HepG2 (cell line): ENCODE measurements around the gene ADORA2B. TPM values are rescaled to one million over a fixed set of nuclear protein-coding genes. Genes with fewer than 3 reads are reported as not detected.

Source experiments
- ATAC-seq: fragments of 200-7000 bp; cut with Tn5 transposase; 3 replicates; pipeline ENCODE4 v1.9.1; 2020; ENCODE audit warnings: mild to moderate bottlenecking, moderate library complexity
- BruUV-seq: library from RNA; stranded (reverse); fragments of 400-500 nt; replicated peaks from 2 replicates; lab custom pipeline; 2021; lab: Mats Ljungman, UMichigan
- CTCF ChIA-PET: fragments of 300-600 bp; formaldehyde crosslinking; extraction: SDS; loops from one replicate; lab custom pipeline; 2021; ENCODE audit warnings: low total read pairs, inconsistent platforms, low intra/inter-chr PET ratio; lab: Yijun Ruan, JAX
- POLR2A ChIA-PET: fragments of 350-600 bp; sonication (Branson Sonifier 250); formaldehyde crosslinking; loops from one replicate; lab custom pipeline; 2020; ENCODE audit warnings: antibody characterized with exemption, inconsistent platforms; lab: Yijun Ruan, JAX
- DNase-seq: peaks from one replicate; pipeline ENCODE4 v3.0.0-alpha.2; 2015; ENCODE audit warnings: low spot score
- FAIRE-seq: peaks from 3 replicates; lab custom pipeline; 2011; peaks lifted over from hg19 to GRCh38; lab: Jason Lieb, UNC
- H2AFZ ChIP-seq: one replicate; pipeline ENCODE4 v1.6.1; 2011; ENCODE audit warnings: low read length, inconsistent platforms
- H3K27ac ChIP-seq: fragments of 300-600 bp; 3 replicates; pipeline ENCODE4 v1.8.0; 2011; ENCODE audit warnings: mixed run types, mild to moderate bottlenecking, mixed read lengths, low read length, inconsistent platforms; ENCODE audit not compliant: insufficient read depth; ENCODE audit errors: extremely low read length
- H3K27me3 ChIP-seq, 2 experiments: fragments of 200-600 bp in 1 of 2; 2 replicates in 1 of 2; 3 replicates in 1 of 2; pipeline versions ENCODE4 v1.6.0 to v1.8.0; 2011; ENCODE audit warnings: low read length in 2 of 2, mild to moderate bottlenecking in 2 of 2, moderate library complexity in 2 of 2, inconsistent platforms in 1 of 2; ENCODE audit not compliant: insufficient read depth in 2 of 2, control insufficient read depth in 1 of 2
- H3K36me3 ChIP-seq, 2 experiments: fragments of 200-600 bp in 1 of 2; replicated peaks in 1 of 2; 2 replicates in 1 of 2; 3 replicates in 1 of 2; pipeline versions ENCODE4 v1.5.1 to v1.8.0; 2011; ENCODE audit warnings: low read length in 2 of 2, inconsistent platforms in 1 of 2; ENCODE audit not compliant: insufficient read depth in 2 of 2, control insufficient read depth in 1 of 2
- H3K4me1 ChIP-seq: 2 replicates; pipeline ENCODE4 v1.5.1; 2012; ENCODE audit warnings: low read length, inconsistent platforms; ENCODE audit not compliant: insufficient read depth
- H3K4me2 ChIP-seq: 2 replicates; pipeline ENCODE4 v1.6.0; 2011; ENCODE audit warnings: low read depth, low read length, inconsistent platforms
- H3K4me3 ChIP-seq, 3 experiments: fragments of 200-600 bp in 1 of 3; sonication (generic), shearing (Covaris generic) in 1 of 3; replicated peaks in 1 of 3; 2 replicates each; pipeline ENCODE4 v1.5.1; 2011 to 2016; ENCODE audit warnings: low read length in 3 of 3, inconsistent platforms in 2 of 3, low read depth in 2 of 3, mild to moderate bottlenecking in 2 of 3, control low read depth in 1 of 3, mixed read lengths in 1 of 3; ENCODE audit not compliant: insufficient read depth in 1 of 3
- H3K79me2 ChIP-seq: one replicate; pipeline ENCODE4 v1.6.1; 2011; ENCODE audit warnings: low read length, inconsistent platforms; ENCODE audit not compliant: insufficient read depth
- H3K9ac ChIP-seq: 2 replicates; pipeline ENCODE4 v1.6.0; 2011; ENCODE audit warnings: mild to moderate bottlenecking, low read depth, low read length, inconsistent platforms; ENCODE audit not compliant: insufficient read depth
- H3K9me3 ChIP-seq: 2 replicates; pipeline ENCODE4 v1.5.1; 2012; ENCODE audit warnings: mild to moderate bottlenecking, low read length
- H4K20me1 ChIP-seq: 2 replicates; pipeline ENCODE4 v1.6.0; 2011; ENCODE audit warnings: inconsistent platforms, mild to moderate bottlenecking, low read length, moderate library complexity; ENCODE audit not compliant: insufficient read depth
- ASH2L ChIP-seq: fragments of 300-600, 200-600 bp; sonication (generic); IDR thresholded peaks from 2 replicates; pipeline ENCODE4 v1.7.0; 2017; ENCODE audit warnings: low read depth, mild to moderate bottlenecking, moderate library complexity, mixed read lengths, low read length; ENCODE audit not compliant: insufficient read length
- ETV5 ChIP-seq: IDR thresholded peaks from 2 replicates; pipeline ENCODE4 v1.6.1; 2018; ENCODE audit warnings: missing biosample characterization, missing genetic modification reagents, inconsistent platforms, borderline replicate concordance
- REST ChIP-seq, 2 experiments: IDR thresholded peaks; 2 replicates each; pipeline ENCODE4 v1.6.1; 2011 to 2012; ENCODE audit warnings: low read length in 2 of 2, borderline replicate concordance in 1 of 2, low read depth in 1 of 2, mild to moderate bottlenecking in 1 of 2, moderate library complexity in 1 of 2
- SYNCRIP ChIP-seq: fragments of 200-400 bp; formaldehyde crosslinking; IDR thresholded peaks from 2 replicates; pipeline ENCODE4 v1.6.1; 2018; ENCODE audit warnings: mild to moderate bottlenecking, low read depth, low read length; ENCODE audit not compliant: insufficient read depth
- TFDP1 ChIP-seq: IDR thresholded peaks from 2 replicates; pipeline ENCODE4 v1.6.1; 2016; ENCODE audit warnings: missing compliant biosample characterization, missing genetic modification reagents, borderline replicate concordance
- ZNF143 ChIP-seq: sonication (generic); formaldehyde crosslinking; IDR thresholded peaks from 2 replicates; pipeline ENCODE4 v1.4.0; 2020; ENCODE audit warnings: missing genetic modification reagents
- ZNF20 ChIP-seq: sonication (generic); formaldehyde crosslinking; IDR thresholded peaks from 2 replicates; pipeline ENCODE4 v1.4.0; 2020; ENCODE audit warnings: mild to moderate bottlenecking, moderate library complexity, missing genetic modification reagents
- WGBS: methylation state at CpG from one replicate; pipeline ENCODE4 v1.1.6; 2017; ENCODE audit warnings: low lambda C conversion rate; 5-methylcytosine and 5-hydroxymethylcytosine counted together
- in situ Hi-C: cut with HindIII; loops from 2 replicates; pipeline ENCODE4 v1.10.0; 2017; ENCODE audit warnings: low pct_unique_long_range_greater_than_20kb; ENCODE audit not compliant: extremely low pct_ligation_motif_present
- intact Hi-C: fragments of 100-400 bp; cut with micrococcal nuclease; formaldehyde crosslinking; loops from one replicate; pipeline ENCODE4 v1.10.0; 2022; ENCODE audit not compliant: unreplicated experiment
- polyA plus RNA-seq, 8 experiments: library from polyadenylated mRNA; depleted of rRNA in 3 of 8; stranded (reverse) in 7 of 8; unstranded in 1 of 8; fragments of >200 nt; fragmentation: Illumina TruSeq in 4 of 8; extraction: Trizol in 4 of 8; gene quantifications; 2 replicates each; pipeline versions ENCODE4 v1.2.1 to v1.2.3, GENCODE V29; 2011 to 2016; ENCODE audit warnings: low read depth in 4 of 8, missing spikeins in 1 of 8, mixed read lengths in 1 of 8; ENCODE audit not compliant: insufficient read depth in 1 of 8
- total RNA-seq, 5 experiments: library from RNA; depleted of rRNA; stranded (reverse); fragments of >200 nt; fragmentation: Illumina TruSeq; extraction: Trizol; gene quantifications; 2 replicates each; pipeline ENCODE4 v1.2.3, GENCODE V29; 2016; ENCODE audit warnings: low read depth in 1 of 5

The ADORA2B gene
- total and polyA plus RNA-seq, 2 of the 13 experiments (the other 11 are each of a cell fraction or from before 2014, with no cell fraction given): 10.4 to 20.0 TPM

- H3K4me1 ChIP-seq: peaks cover 44% of the 10 kb centered on the region
- 98% methylated on average over 5 of the region's 16 CpGs for WGBS
- DNase-seq (no peak), FAIRE-seq (no peak), ATAC-seq (no peak)
- H2AFZ ChIP-seq: no peak overlapping the region
- ChIA-PET CTCF (no interaction called here), POLR2A (interaction anchor here (0.6 kb wide), 1 partner anchor 27 kb away, joined by 3 read pairs; no protein-coding TSS in a partner anchor)
- no peaks in the 10 kb centered on the region; a peak in 3 of 5 replicates for H3K27me3 ChIP-seq
- no TSS peak for BruUV-seq
- H3K27ac ChIP-seq: no peak overlapping the region
- H3K4me3 ChIP-seq: peak overlapping the region in 1 of 3 experiments; percentile 79; a peak in 2 of 6 replicates
- H4K20me1 ChIP-seq: no peaks in the 10 kb centered on the region
- peaks cover 7 to 10% of the 10 kb centered on the region in 2 experiments; a peak in 4 of 5 replicates for H3K36me3 ChIP-seq
- H3K79me2 ChIP-seq: peaks cover 28% of the 10 kb centered on the region
- H3K9me3 ChIP-seq: no peaks in the 10 kb centered on the region
- H3K4me2 ChIP-seq: peak overlapping the region; percentile 100
- intact Hi-C loops: no loop called here
- no peak for TF ChIP-seq ZNF143 (CRISPR knock-in tag)
- TF ChIP-seq TFDP1 (CRISPR knock-in tag): no peak
- no peak for TF ChIP-seq ZNF20
- TF ChIP-seq SYNCRIP: no peak
- TF ChIP-seq ASH2L: no peak
- no peak for TF ChIP-seq ETV5 (CRISPR knock-in tag)
- TF ChIP-seq REST (IDR thresholded peaks at IDR 0.05; ENCODE audit: borderline replicate concordance in 1 of 2, low read depth in 1 of 2, low read length in 2 of 2): no peak
- in situ Hi-C loops: loop anchor here (5.0 to 25.0 kb wide), 2 partner anchors 49 to 111 kb away; partner anchors contain the start of genes TTC19 and ZSWIM7
- no peak overlapping the region for H3K9ac ChIP-seq
These were observed 3.2 kb downstream of the ADORA2B start for GRCh38 chr17:15947976-15948752.
